ENCODE measurements around the gene XIRP2. TPM values are rescaled to one million over a fixed set of nuclear protein-coding genes. Genes with fewer than 3 reads are reported as not detected.

XIRP2 gene
- polyA plus RNA-seq, 2 of the 4 experiments (the other 2 are of a cell fraction), result not detected

DNA sequence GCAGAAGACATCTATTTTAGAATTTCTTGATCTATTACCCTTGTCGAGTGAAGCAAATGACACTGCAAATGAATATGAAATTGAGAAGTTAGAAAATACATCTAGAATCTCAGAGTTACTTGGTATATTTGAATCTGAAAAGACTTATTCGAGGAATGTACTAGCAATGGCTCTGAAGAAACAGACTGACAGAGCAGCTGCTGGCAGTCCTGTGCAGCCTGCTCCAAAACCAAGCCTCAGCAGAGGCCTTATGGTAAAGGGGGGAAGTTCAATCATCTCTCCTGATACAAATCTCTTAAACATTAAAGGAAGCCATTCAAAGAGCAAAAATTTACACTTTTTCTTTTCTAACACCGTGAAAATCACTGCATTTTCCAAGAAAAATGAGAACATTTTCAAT, 370.4 kb downstream of the XIRP2 start:
- Histone ChIP-seq H3K9me3 (no peaks in the 10 kb centered on the region), H3K4me1 (no peaks in the 10 kb centered on the region), H3K4me2 (no peak overlapping the region), H3K27ac (no peak overlapping the region), H3K4me3 (no peak overlapping the region)
- WGBS (ENCODE audit: missing lambda C conversion rate), result 13% methylated on average over 3 of the region's 3 CpGs
- CTCF ChIA-PET, result no interaction called here
- DNase-seq (ENCODE audit: low read depth in 1 of 2, low spot score in 1 of 2) (no peak), FAIRE-seq (no peak), ATAC-seq (no peak)
- POLR2A ChIA-PET, result no interaction called here
- no peak for TF ChIP-seq HMGXB4 (CRISPR knock-in tag; IDR thresholded peaks at IDR 0.05; ENCODE audit: borderline replicate concordance)
- no peak for TF ChIP-seq JUNB (IDR thresholded peaks at IDR 0.05)
- TF ChIP-seq, protein P1, sequence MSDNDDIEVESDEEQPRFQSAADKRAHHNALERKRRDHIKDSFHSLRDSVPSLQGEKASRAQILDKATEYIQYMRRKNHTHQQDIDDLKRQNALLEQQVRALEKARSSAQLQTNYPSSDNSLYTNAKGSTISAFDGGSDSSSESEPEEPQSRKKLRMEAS (IDR thresholded peaks at IDR 0.05), result no peak
- no peak for TF ChIP-seq HDAC2 (IDR thresholded peaks at IDR 0.05)
- no peak for TF ChIP-seq CHD2 (IDR thresholded peaks at IDR 0.05; ENCODE audit: low read length, partially characterized antibody)
- no peak for TF ChIP-seq BCL3 (IDR thresholded peaks at IDR 0.05)
- no peak for TF ChIP-seq NPAS2 (CRISPR knock-in tag; IDR thresholded peaks at IDR 0.05; ENCODE audit: borderline replicate concordance)
- TF ChIP-seq ZSCAN20 (CRISPR knock-in tag; IDR thresholded peaks at IDR 0.05), result no peak
- TF ChIP-seq USF2 (IDR thresholded peaks at IDR 0.05), result no peak
- TF ChIP-seq E2F6 (IDR thresholded peaks at IDR 0.05; ENCODE audit: borderline replicate concordance, low read depth), result no peak
- no peak for TF ChIP-seq RNF2 (IDR thresholded peaks at IDR 0.05; ENCODE audit: borderline replicate concordance, low read depth)

DNA sequence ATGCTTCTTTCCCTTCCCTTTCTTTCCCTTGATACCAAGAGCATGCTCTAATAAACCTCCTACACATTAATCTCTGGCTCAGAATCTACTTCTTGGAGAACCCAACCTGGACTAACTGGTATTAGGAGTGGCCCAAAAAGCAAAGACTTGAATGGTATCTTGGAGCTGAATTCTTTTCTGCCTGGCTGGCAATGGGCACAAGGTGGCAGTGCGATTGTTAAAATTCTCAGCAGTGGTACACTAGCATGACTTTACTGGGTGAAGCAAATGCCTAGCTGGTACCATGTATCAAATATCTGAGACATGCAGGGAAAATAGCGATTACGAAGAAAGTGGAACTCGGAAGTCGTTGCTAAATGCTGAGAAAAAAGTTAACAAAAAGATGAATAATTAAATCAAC, 376.1 kb downstream of the XIRP2 start:
- Histone ChIP-seq H3K4me3 (no peak overlapping the region), H3K27ac (no peak overlapping the region), H3K4me1 (no peaks in the 10 kb centered on the region), H3K9me3 (no peaks in the 10 kb centered on the region), H3K4me2 (no peak overlapping the region)
- 31% methylated on average over 5 of the region's 5 CpGs for WGBS (ENCODE audit: missing lambda C conversion rate)
- ChIA-PET CTCF (interaction anchor here (1.5 kb wide), 1 partner anchor 855 kb away, joined by 6 read pairs; no protein-coding TSS in a partner anchor), POLR2A (no interaction called here)
- ATAC-seq (peak in 1 of 2 experiments; percentile 66; a peak in 2 of 6 replicates), FAIRE-seq (no peak), DNase-seq (ENCODE audit: low read depth in 1 of 2, low spot score in 1 of 2) (peak in 1 of 2 experiments; percentile 9)
- peak in 1 of 2 experiments; percentile 41; a peak in 2 of 5 replicates for TF ChIP-seq RAD21 (conservative IDR thresholded peaks at IDR 0.05 in 1 of 2, IDR thresholded peaks at IDR 0.05 in 1 of 2)
- TF ChIP-seq FOXS1 (CRISPR knock-in tag; IDR thresholded peaks at IDR 0.05), result no peak

DNA sequence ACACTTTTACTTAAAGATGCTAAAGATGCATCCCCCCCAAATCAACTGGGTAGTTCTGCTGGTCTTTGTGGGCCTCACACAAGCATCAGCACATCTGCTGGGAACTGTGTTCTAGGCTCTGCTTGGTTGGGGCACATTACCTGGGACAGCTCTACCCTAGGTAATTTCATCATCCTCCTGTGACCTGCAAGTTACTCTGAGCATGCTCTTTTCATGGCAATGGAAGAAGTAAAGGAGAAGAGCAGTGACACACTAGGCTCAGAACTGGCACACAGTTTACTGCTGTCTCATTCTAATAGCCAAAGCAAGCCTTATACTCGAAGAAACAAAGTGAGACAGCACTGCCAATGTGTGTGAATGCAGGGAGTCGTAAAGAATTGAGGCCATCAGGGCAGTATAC, 376.7 kb downstream of the XIRP2 start:
- POLR2A ChIA-PET, result no interaction called here
- ATAC-seq (no peak), FAIRE-seq (no peak), DNase-seq (ENCODE audit: low read depth in 1 of 2, low spot score in 1 of 2) (no peak)
- WGBS (ENCODE audit: missing lambda C conversion rate), result 10% methylated on average over 2 of the region's 2 CpGs
- TF ChIP-seq ZC3H11A (IDR thresholded peaks at IDR 0.05) (no peak), EHF (CRISPR knock-in tag; IDR thresholded peaks at IDR 0.05) (no peak), PHF8 (IDR thresholded peaks at IDR 0.05; ENCODE audit: borderline replicate concordance, low read depth) (no peak), CHD2 (IDR thresholded peaks at IDR 0.05; ENCODE audit: low read length, partially characterized antibody) (no peak), JUNB (IDR thresholded peaks at IDR 0.05) (no peak), E2F6 (IDR thresholded peaks at IDR 0.05; ENCODE audit: borderline replicate concordance, low read depth) (no peak), CHD4 (IDR thresholded peaks at IDR 0.05; ENCODE audit: borderline replicate concordance) (no peak), FOSL2 (IDR thresholded peaks at IDR 0.05) (no peak), FOSL2 (CRISPR knock-in tag; IDR thresholded peaks at IDR 0.05) (no peak), POLR2AphosphoS2 (conservative IDR thresholded peaks at IDR 0.05; ENCODE audit: low read length) (no peak), CBX2 (IDR thresholded peaks at IDR 0.05; ENCODE audit: borderline replicate concordance, low read depth) (no peak), ZNF302 (CRISPR knock-in tag; IDR thresholded peaks at IDR 0.05) (no peak), TP53 (CRISPR knock-in tag; IDR thresholded peaks at IDR 0.05) (no peak), KDM5A (IDR thresholded peaks at IDR 0.05) (no peak), MAFK (IDR thresholded peaks at IDR 0.05; ENCODE audit: partially characterized antibody) (no peak), HOXA7 (CRISPR knock-in tag; IDR thresholded peaks at IDR 0.05) (no peak), FOSB (CRISPR knock-in tag; IDR thresholded peaks at IDR 0.05) (no peak), CBX8 (IDR thresholded peaks at IDR 0.05) (no peak)
- CTCF ChIA-PET, result interaction anchor here (0.7 kb wide), 1 partner anchor 1466 kb away, joined by 3 read pairs; no protein-coding TSS in a partner anchor
- no peaks in the 10 kb centered on the region for H3K9me3 ChIP-seq
- H3K4me1 ChIP-seq, result no peaks in the 10 kb centered on the region
- H3K4me3 ChIP-seq, result no peak overlapping the region
- H3K4me2 ChIP-seq, result no peak overlapping the region
- H3K27ac ChIP-seq, result no peak overlapping the region
